LNCaP clone FGC (cell line): ENCODE data around the gene SMIM35.

Experiments used
- DNase-seq: peaks from one replicate; pipeline ENCODE4 v3.0.0-alpha.2; 2011; ENCODE audit warnings: low read depth
- H3K4me3 ChIP-seq: 2 replicates; pipeline ENCODE4 v1.5.1; 2011; ENCODE audit warnings: mild to moderate bottlenecking, low read depth, low read length, control low read depth
- CTCF ChIP-seq: IDR thresholded peaks from 2 replicates; pipeline ENCODE4 v1.5.1; 2012; ENCODE audit warnings: mild to moderate bottlenecking; ENCODE audit not compliant: control insufficient read depth, insufficient read depth; ENCODE audit errors: extremely low read depth

SMIM35 gene

GRCh38 chr11:118100691-118101232 is 14.0 kb upstream of the SMIM35 start:
- no peak for TF ChIP-seq CTCF
- no peak overlapping the region for H3K4me3 ChIP-seq
- no peak for DNase-seq

- H3K4me3 ChIP-seq: no peak overlapping the region
- no peak for TF ChIP-seq CTCF
- DNase-seq: no peak
Observed at GRCh38 chr11:118099838-118100556, 13.2 kb upstream of the SMIM35 start.

- H3K4me3 ChIP-seq: no peak overlapping the region
- TF ChIP-seq CTCF: no peak
- no peak for DNase-seq
Observed at GRCh38 chr11:118098996-118099837, 12.5 kb upstream of the SMIM35 start.

GRCh38 chr11:118095967-118096367 is 9.2 kb upstream of the SMIM35 start:
- no peak overlapping the region for H3K4me3 ChIP-seq
- no peak for DNase-seq
- no peak for TF ChIP-seq CTCF

- H3K4me3 ChIP-seq: no peak overlapping the region
- TF ChIP-seq CTCF: no peak
- DNase-seq: no peak
Observed at GRCh38 chr11:118095493-118095892, 8.7 kb upstream of the SMIM35 start.

- no peak for TF ChIP-seq CTCF
- H3K4me3 ChIP-seq: no peak overlapping the region
- no peak for DNase-seq
Observed at GRCh38 chr11:118092907-118093571, 6.3 kb upstream of the SMIM35 start.
